Stimulated activated CD8-positive, alpha-beta memory T cell treated with anti-CD3 and anti-CD28 coated beads, Interleukin-7, amount 100 ng/mL, for 4 hours (primary cell): Measurements from ENCODE around the gene FKBP8.

Experiments
- DNase-seq, 2 donors: peaks; one replicate each; pipeline ENCODE4 v3.0.0-alpha.2; 2020; ENCODE audit warnings: low read depth in 2 of 2

FKBP8 gene

DNA sequence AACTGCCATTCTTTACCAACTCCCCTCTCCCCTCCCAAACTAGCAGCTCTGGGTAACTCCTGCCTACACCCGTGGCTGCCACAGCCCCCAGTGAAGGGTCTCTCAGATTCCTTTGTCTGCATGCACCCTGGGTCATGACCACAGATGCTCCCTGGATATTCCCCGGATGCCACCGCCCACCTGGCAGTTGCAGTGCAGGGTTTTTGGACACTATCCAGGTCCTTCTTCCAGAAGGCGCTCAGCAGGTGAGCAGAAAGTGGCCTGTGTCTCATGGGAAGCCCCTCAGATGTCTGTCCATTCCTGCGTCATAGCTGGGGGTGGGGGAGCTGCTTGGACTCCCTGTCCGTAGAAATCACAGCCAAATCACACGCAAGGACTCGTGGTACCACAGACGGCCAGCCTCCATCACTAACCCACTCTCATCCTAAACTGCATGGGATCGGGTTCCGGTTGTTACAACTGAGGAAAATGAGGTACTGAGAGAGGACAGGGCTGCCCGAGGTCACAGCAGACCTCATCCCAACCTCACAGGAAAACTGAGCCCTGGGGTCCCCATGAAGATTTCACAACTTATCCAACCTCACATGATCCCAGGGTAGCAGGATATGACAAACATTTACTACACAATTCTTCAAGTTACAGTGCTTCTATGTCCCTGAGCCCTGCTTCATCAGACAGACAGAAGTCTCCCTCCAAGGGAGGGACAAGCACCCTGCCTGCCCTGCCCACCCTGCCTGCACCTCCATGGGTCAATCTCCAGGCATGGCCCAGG lies 60.1 kb downstream of the FKBP8 start:
- no peak for DNase-seq
